OCI-LY1 (cell line): ENCODE data around the gene CNTNAP5.

Experiments
- H2AFZ ChIP-seq: fragments of 200-600 bp; sonication (generic), shearing (Covaris generic); 2 replicates; pipeline ENCODE4 v1.6.0; 2014; ENCODE audit warnings: antibody characterized with exemption, mild to moderate bottlenecking, low read length
- H3F3A ChIP-seq: fragments of 200-600 bp; sonication (generic), shearing (Covaris generic); 2 replicates; pipeline ENCODE4 v1.6.0; 2014; ENCODE audit warnings: mild to moderate bottlenecking, antibody characterized with exemption, low read length, moderate library complexity; ENCODE audit not compliant: insufficient read depth
- H3K27ac ChIP-seq: fragments of 200-600 bp; sonication (generic); 2 replicates; pipeline ENCODE4 v1.5.1; 2014; ENCODE audit warnings: low read length, mixed run types, mild to moderate bottlenecking, low read depth; ENCODE audit not compliant: poor library complexity, severe bottlenecking
- H3K27me3 ChIP-seq: fragments of 200-600 bp; sonication (generic); 2 replicates; pipeline ENCODE4 v1.6.0; 2014; ENCODE audit warnings: antibody characterized with exemption, mild to moderate bottlenecking, low read length, moderate library complexity; ENCODE audit not compliant: insufficient read depth
- H3K36me3 ChIP-seq: fragments of 200-600 bp; sonication (generic); 2 replicates; pipeline ENCODE4 v1.6.1; 2014; ENCODE audit warnings: mild to moderate bottlenecking, antibody characterized with exemption, low read length, moderate library complexity, mixed read lengths; ENCODE audit not compliant: insufficient read depth
- H3K4me1 ChIP-seq: fragments of 200-600 bp; sonication (generic); 2 replicates; pipeline ENCODE4 v1.5.1; 2014; ENCODE audit warnings: mild to moderate bottlenecking, low read length, moderate library complexity; ENCODE audit not compliant: insufficient read depth, severe bottlenecking
- H3K4me2 ChIP-seq: fragments of 200-600 bp; sonication (generic), shearing (Covaris generic); 2 replicates; pipeline ENCODE4 v1.6.1; 2014; ENCODE audit warnings: low read length
- H3K4me3 ChIP-seq: fragments of 200-600 bp; sonication (generic); 2 replicates; pipeline ENCODE4 v1.5.1; 2014; ENCODE audit warnings: low read length, low read depth, mild to moderate bottlenecking, mixed read lengths; ENCODE audit not compliant: poor library complexity, severe bottlenecking
- H3K79me2 ChIP-seq: fragments of 200-600 bp; shearing (Covaris generic); 2 replicates; pipeline ENCODE4 v1.6.1; 2016; ENCODE audit warnings: mixed run types, low read length, mixed read lengths; ENCODE audit not compliant: insufficient read depth
- H3K9ac ChIP-seq: fragments of 200-600 bp; sonication (generic), shearing (Covaris generic); 2 replicates; pipeline ENCODE4 v1.6.1; 2014; ENCODE audit warnings: mild to moderate bottlenecking, low read length, mixed read lengths
- H3K9me2 ChIP-seq: fragments of 200-600 bp; sonication (generic), shearing (Covaris generic); 2 replicates; pipeline ENCODE4 v1.6.1; 2014; ENCODE audit warnings: low read depth, mild to moderate bottlenecking, low read length, mixed read lengths
- H3K9me3 ChIP-seq: fragments of 200-600 bp; shearing (Covaris generic); 2 replicates; pipeline ENCODE4 v1.6.1; 2014; ENCODE audit warnings: low read length, mixed read lengths
- H4K20me1 ChIP-seq: fragments of 200-600 bp; sonication (generic), shearing (Covaris generic); 2 replicates; pipeline ENCODE4 v1.6.0; 2016; ENCODE audit warnings: mild to moderate bottlenecking, low read length; ENCODE audit not compliant: insufficient read depth
- EZH2 ChIP-seq: fragments of 200-600 bp; sonication (generic), shearing (Covaris generic); IDR thresholded peaks from 2 replicates; pipeline ENCODE4 v1.8.0; 2017; ENCODE audit warnings: borderline replicate concordance, mixed run types, mild to moderate bottlenecking, antibody characterized with exemption, low read length, moderate library complexity, mixed read lengths
- TF ChIP-seq, protein P1 (sequence below): fragments of 200-600 bp; sonication (generic), shearing (Covaris generic); IDR thresholded peaks from 2 replicates; pipeline ENCODE4 v1.5.1; 2017; ENCODE audit warnings: mild to moderate bottlenecking, antibody characterized with exemption, low read length, moderate library complexity, mixed read lengths

The CNTNAP5 gene

DNA sequence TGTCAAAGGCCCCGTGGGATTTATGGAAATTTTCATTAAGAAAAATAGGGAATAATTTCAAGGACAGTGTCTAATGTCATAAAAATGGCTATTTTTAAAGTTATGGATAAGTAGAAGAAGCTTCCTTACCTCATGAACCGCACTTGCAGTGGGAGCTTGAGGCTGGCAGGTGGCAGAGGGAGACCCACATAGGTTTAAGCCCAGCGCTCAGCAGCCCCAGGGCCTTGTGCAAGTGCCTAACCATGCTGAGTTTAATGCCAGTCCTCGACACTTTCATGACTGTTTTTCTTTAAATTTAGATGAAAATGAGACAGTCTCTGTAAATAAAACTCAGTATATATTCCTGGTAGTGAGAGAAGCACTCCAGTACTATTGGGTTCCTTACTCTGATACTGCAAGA, 285.6 kb downstream of the CNTNAP5 start:
- Histone ChIP-seq H3K4me3 (no peak overlapping the region), H3K4me1 (no peaks in the 10 kb centered on the region), H4K20me1 (no peaks in the 10 kb centered on the region), H3K9me3 (no peaks in the 10 kb centered on the region), H3K36me3 (no peaks in the 10 kb centered on the region), H3K79me2 (no peaks in the 10 kb centered on the region), H3K9ac (no peak overlapping the region), H3F3A (no peaks in the 10 kb centered on the region), H3K4me2 (no peak overlapping the region), H2AFZ (no peak overlapping the region), H3K27ac (no peak overlapping the region), H3K9me2 (no peaks in the 10 kb centered on the region), H3K27me3 (no peaks in the 10 kb centered on the region)
- no peak for TF ChIP-seq EZH2

DNA sequence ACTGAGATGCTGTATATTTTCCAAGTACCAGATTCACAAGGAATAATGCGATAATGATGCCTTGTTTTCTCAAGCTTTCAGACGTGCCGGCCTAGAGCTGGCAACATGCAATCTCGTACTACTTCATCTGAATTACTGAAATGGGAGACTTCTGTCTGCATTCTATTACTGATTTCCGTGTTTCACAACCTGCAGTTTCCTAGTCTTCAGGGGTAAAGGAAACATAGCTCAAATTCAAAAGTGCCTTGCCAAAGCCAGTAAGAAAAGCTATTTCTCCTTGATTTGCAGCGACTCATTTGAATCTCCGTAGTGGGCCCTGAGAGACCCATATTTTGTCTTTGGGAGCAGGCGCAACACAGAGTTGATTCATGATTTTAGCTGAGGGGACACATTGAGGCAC, 289.0 kb downstream of the CNTNAP5 start:
- no peaks in the 10 kb centered on the region for H3K9me3 ChIP-seq
- H3K79me2 ChIP-seq = no peaks in the 10 kb centered on the region
- no peak overlapping the region for H3K4me3 ChIP-seq
- no peaks in the 10 kb centered on the region for H3K9me2 ChIP-seq
- H3K27me3 ChIP-seq = no peaks in the 10 kb centered on the region
- H3K4me2 ChIP-seq = no peak overlapping the region
- H4K20me1 ChIP-seq = no peaks in the 10 kb centered on the region
- no peak overlapping the region for H3K27ac ChIP-seq
- no peaks in the 10 kb centered on the region for H3F3A ChIP-seq
- TF ChIP-seq, protein P1, sequence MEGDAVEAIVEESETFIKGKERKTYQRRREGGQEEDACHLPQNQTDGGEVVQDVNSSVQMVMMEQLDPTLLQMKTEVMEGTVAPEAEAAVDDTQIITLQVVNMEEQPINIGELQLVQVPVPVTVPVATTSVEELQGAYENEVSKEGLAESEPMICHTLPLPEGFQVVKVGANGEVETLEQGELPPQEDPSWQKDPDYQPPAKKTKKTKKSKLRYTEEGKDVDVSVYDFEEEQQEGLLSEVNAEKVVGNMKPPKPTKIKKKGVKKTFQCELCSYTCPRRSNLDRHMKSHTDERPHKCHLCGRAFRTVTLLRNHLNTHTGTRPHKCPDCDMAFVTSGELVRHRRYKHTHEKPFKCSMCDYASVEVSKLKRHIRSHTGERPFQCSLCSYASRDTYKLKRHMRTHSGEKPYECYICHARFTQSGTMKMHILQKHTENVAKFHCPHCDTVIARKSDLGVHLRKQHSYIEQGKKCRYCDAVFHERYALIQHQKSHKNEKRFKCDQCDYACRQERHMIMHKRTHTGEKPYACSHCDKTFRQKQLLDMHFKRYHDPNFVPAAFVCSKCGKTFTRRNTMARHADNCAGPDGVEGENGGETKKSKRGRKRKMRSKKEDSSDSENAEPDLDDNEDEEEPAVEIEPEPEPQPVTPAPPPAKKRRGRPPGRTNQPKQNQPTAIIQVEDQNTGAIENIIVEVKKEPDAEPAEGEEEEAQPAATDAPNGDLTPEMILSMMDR = no peak
- no peak for TF ChIP-seq EZH2
- no peak overlapping the region for H2AFZ ChIP-seq
- H3K4me1 ChIP-seq = no peaks in the 10 kb centered on the region
- H3K9ac ChIP-seq = no peak overlapping the region
- no peaks in the 10 kb centered on the region for H3K36me3 ChIP-seq

DNA sequence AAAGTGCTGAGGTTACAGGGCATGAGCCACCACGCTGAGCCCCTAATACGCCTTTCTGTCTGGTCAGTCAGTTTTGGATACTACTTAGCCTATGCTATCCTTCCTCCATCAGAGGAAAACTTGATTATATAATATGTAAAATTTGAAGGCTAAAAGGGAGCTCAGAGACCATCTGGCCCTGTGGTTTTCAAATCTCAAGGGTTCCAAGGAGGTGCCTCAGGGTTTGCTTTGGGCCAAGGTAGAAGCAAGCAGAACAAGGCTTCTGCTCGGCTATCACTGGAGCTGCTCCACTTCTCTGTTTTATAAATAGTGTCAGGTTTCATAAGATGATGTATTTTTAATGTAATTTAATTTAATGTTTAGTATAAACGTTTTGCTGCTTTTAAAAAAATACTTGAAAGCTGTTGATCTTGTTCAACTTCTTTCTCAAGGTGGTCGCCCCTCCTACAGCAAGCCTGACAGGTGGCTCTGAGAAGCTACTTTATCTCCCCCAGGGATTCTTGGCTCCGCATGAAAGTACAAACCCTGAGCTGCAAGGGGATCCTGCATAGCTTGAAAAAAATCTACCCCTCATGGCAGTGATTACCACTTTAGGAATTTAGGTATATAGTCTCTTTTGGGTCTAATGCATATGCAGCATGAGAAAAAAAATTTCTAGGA, 290.3 kb downstream of the CNTNAP5 start:
- Histone ChIP-seq H3K27ac (no peak overlapping the region), H3K36me3 (no peaks in the 10 kb centered on the region), H4K20me1 (no peaks in the 10 kb centered on the region), H2AFZ (no peak overlapping the region), H3F3A (no peaks in the 10 kb centered on the region), H3K9me3 (no peaks in the 10 kb centered on the region), H3K9ac (no peak overlapping the region), H3K9me2 (no peaks in the 10 kb centered on the region), H3K4me1 (no peaks in the 10 kb centered on the region), H3K27me3 (no peaks in the 10 kb centered on the region), H3K4me2 (no peak overlapping the region), H3K79me2 (no peaks in the 10 kb centered on the region), H3K4me3 (no peak overlapping the region)
- no peak for TF ChIP-seq EZH2
- TF ChIP-seq, protein P1 = no peak

DNA sequence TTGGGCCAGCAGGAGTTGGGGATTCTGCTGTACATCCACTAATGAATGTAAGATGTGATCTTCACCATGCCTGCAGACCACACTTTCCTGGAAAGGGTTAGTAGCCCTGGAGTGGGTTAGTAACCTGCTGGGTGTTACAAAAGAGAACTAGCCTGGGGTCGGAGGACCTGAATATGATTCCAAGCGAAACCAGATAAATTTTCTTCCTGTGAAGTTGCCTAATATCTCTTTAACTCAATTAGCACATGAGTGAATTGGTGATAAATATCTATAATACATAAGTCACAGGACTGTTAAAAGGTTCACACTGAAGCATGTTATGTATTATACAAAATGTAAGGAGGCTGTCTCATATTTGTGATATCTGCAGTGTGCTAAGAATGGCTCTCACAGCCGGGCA, 291.0 kb downstream of the CNTNAP5 start:
- H3F3A ChIP-seq = no peaks in the 10 kb centered on the region
- no peak for TF ChIP-seq EZH2
- TF ChIP-seq, protein P1 = no peak
- H3K9ac ChIP-seq = no peak overlapping the region
- H2AFZ ChIP-seq = no peak overlapping the region
- no peaks in the 10 kb centered on the region for H4K20me1 ChIP-seq
- no peaks in the 10 kb centered on the region for H3K4me1 ChIP-seq
- H3K4me2 ChIP-seq = no peak overlapping the region
- H3K27ac ChIP-seq = no peak overlapping the region
- no peaks in the 10 kb centered on the region for H3K27me3 ChIP-seq
- H3K4me3 ChIP-seq = no peak overlapping the region
- H3K79me2 ChIP-seq = no peaks in the 10 kb centered on the region
- no peaks in the 10 kb centered on the region for H3K9me3 ChIP-seq
- H3K36me3 ChIP-seq = no peaks in the 10 kb centered on the region
- H3K9me2 ChIP-seq = no peaks in the 10 kb centered on the region
